Measurements from ENCODE around the gene HDGFL3. TPM values are rescaled to one million over a fixed set of nuclear protein-coding genes. Genes with fewer than 3 reads are reported as not detected.
"Not testable (repeated sequence)": the region's sequence is repeated elsewhere in the genome, so short reads cannot be mapped to it uniquely, and the experiment has no call there.

Gene HDGFL3
- total RNA-seq, 1 donor from 2014 or later, result 30.3 TPM

GRCh38 chr15:83104141-83104540 is 103.5 kb downstream of the HDGFL3 start:
- no peak for DNase-seq (ENCODE audit: low spot score)

- DNase-seq (ENCODE audit: low spot score), result no peak
These were observed 105.3 kb downstream of the HDGFL3 start for GRCh38 chr15:83102346-83102745.

- DNase-seq (ENCODE audit: low spot score), result no peak
These were observed 107.5 kb downstream of the HDGFL3 start for GRCh38 chr15:83100097-83100646.

GRCh38 chr15:83099290-83099689 is 108.3 kb downstream of the HDGFL3 start:
- no peak for DNase-seq (ENCODE audit: low spot score)

GRCh38 chr15:83098079-83098478 is 109.5 kb downstream of the HDGFL3 start:
- DNase-seq (ENCODE audit: low spot score), result no peak

GRCh38 chr15:83094583-83094982 is 113.0 kb downstream of the HDGFL3 start:
- DNase-seq (ENCODE audit: low spot score), result no peak

- DNase-seq (ENCODE audit: low spot score), result peak; percentile 44
These were observed 115.2 kb downstream of the HDGFL3 start for GRCh38 chr15:83092309-83092976.

GRCh38 chr15:83091965-83092308 is 115.7 kb downstream of the HDGFL3 start:
- DNase-seq (ENCODE audit: low spot score), result not testable (repeated sequence)

- DNase-seq (ENCODE audit: low spot score), result no peak
These were observed 117.2 kb downstream of the HDGFL3 start for GRCh38 chr15:83090465-83090864.

- DNase-seq (ENCODE audit: low spot score), result no peak
These were observed 118.7 kb downstream of the HDGFL3 start for GRCh38 chr15:83088876-83089275.

GRCh38 chr15:83087576-83087975 is 120.0 kb downstream of the HDGFL3 start:
- no peak for DNase-seq (ENCODE audit: low spot score)

GRCh38 chr15:83085864-83086552 is 121.6 kb downstream of the HDGFL3 start:
- DNase-seq (ENCODE audit: low spot score), result not testable (repeated sequence)

- DNase-seq (ENCODE audit: low spot score), result not testable (repeated sequence)
These were observed 122.2 kb downstream of the HDGFL3 start for GRCh38 chr15:83085461-83085860.

GRCh38 chr15:83082730-83083386 is 124.8 kb downstream of the HDGFL3 start:
- DNase-seq (ENCODE audit: low spot score), result no peak

- no peak for DNase-seq (ENCODE audit: low spot score)
These were observed 126.2 kb downstream of the HDGFL3 start for GRCh38 chr15:83081256-83082014.

GRCh38 chr15:83078712-83079111 is 128.9 kb downstream of the HDGFL3 start:
- no peak for DNase-seq (ENCODE audit: low spot score)

Other genes starting within 250 kb of the HDGFL3 start
- 22.1 TPM for gene RAMAC, start 221.6 kb downstream of the HDGFL3 start, total RNA-seq
- 22.3 TPM for gene C15orf40, start 196.2 kb downstream of the HDGFL3 start, total RNA-seq
- 48.6 TPM for gene BTBD1, start 140.6 kb downstream of the HDGFL3 start, total RNA-seq
- 7.2 TPM for gene TM6SF1, start 100.2 kb downstream of the HDGFL3 start, total RNA-seq
- gene BNC1, start 76.8 kb upstream of the HDGFL3 start, total RNA-seq, result not detected
- not detected for gene SH3GL3, start 239.5 kb upstream of the HDGFL3 start, total RNA-seq